ENCODE results near the gene SORBS1. TPM values are rescaled to one million over a fixed set of nuclear protein-coding genes. Genes with fewer than 3 reads are reported as not detected.

Gene SORBS1
- total and polyA plus RNA-seq, 9 of the 15 experiments (the other 6 are each of a cell fraction or from before 2014, with no cell fraction given), result 2.0 to 13.3 (median 6.5) TPM

DNA sequence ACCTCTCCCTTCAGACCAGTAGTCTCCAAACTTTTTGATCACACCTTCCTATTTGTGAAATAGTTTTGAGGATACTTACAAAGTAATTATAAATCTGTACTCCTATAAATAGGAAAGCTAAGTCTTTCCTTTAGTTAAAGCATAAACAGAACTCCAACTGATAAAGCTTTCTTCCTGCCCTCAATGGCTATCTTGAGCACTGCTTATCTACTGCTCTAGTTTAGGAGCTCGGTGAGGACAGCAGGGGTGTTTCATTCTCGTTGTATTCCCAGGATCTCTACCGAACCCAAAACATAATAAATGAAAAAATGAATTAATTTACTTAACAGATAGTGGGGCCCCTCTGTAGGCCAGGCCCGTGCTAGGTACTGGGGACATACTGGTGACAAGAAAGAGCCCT is 17.7 kb downstream of the SORBS1 start (continued):
- TF ChIP-seq, protein P1, sequence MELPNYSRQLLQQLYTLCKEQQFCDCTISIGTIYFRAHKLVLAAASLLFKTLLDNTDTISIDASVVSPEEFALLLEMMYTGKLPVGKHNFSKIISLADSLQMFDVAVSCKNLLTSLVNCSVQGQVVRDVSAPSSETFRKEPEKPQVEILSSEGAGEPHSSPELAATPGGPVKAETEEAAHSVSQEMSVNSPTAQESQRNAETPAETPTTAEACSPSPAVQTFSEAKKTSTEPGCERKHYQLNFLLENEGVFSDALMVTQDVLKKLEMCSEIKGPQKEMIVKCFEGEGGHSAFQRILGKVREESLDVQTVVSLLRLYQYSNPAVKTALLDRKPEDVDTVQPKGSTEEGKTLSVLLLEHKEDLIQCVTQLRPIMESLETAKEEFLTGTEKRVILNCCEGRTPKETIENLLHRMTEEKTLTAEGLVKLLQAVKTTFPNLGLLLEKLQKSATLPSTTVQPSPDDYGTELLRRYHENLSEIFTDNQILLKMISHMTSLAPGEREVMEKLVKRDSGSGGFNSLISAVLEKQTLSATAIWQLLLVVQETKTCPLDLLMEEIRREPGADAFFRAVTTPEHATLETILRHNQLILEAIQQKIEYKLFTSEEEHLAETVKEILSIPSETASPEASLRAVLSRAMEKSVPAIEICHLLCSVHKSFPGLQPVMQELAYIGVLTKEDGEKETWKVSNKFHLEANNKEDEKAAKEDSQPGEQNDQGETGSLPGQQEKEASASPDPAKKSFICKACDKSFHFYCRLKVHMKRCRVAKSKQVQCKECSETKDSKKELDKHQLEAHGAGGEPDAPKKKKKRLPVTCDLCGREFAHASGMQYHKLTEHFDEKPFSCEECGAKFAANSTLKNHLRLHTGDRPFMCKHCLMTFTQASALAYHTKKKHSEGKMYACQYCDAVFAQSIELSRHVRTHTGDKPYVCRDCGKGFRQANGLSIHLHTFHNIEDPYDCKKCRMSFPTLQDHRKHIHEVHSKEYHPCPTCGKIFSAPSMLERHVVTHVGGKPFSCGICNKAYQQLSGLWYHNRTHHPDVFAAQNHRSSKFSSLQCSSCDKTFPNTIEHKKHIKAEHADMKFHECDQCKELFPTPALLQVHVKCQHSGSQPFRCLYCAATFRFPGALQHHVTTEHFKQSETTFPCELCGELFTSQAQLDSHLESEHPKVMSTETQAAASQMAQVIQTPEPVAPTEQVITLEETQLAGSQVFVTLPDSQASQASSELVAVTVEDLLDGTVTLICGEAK (IDR thresholded peaks at IDR 0.05), result peak; percentile 44; the same call in 1 of the 2 replicates
- TF ChIP-seq, protein P1 (CRISPR knock-in tag; IDR thresholded peaks at IDR 0.05), result no peak
- TF ChIP-seq HNRNPLL (IDR thresholded peaks at IDR 0.05; ENCODE audit: low read depth, low read length, poor library complexity, severe bottlenecking) (no peak), RCOR1 (IDR thresholded peaks at IDR 0.05; ENCODE audit: borderline replicate concordance in 1 of 2, low read depth in 2 of 2, low read length in 2 of 2) (peak in 1 of 2 experiments; percentile 81; a peak in 2 of 4 replicates), ZNF707 (CRISPR knock-in tag; conservative IDR thresholded peaks at IDR 0.05) (no peak), KDM1A (IDR thresholded peaks at IDR 0.05) (peak in 1 of 2 experiments; percentile 11; a peak in 1 of 4 replicates), CBFA2T3 (IDR thresholded peaks at IDR 0.05) (peak; percentile 37; the same call in 1 of the 2 replicates)
- TF ChIP-seq, protein P2, sequence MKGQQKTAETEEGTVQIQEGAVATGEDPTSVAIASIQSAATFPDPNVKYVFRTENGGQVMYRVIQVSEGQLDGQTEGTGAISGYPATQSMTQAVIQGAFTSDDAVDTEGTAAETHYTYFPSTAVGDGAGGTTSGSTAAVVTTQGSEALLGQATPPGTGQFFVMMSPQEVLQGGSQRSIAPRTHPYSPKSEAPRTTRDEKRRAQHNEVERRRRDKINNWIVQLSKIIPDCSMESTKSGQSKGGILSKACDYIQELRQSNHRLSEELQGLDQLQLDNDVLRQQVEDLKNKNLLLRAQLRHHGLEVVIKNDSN (CRISPR knock-in tag; IDR thresholded peaks at IDR 0.05), result no peak
